HG03520 (cell line): ENCODE results near the gene DHX29.
"Not testable (repeated sequence)": the region's sequence is repeated elsewhere in the genome, so short reads cannot be mapped to it uniquely, and the experiment has no call there.

Experiments used
- ATAC-seq: cut with Tn5 transposase; IDR thresholded peaks from one replicate; pipeline ENCODE4 v1.9.1; 2021; ENCODE audit warnings: mild to moderate bottlenecking, moderate library complexity; ENCODE audit not compliant: unreplicated experiment

DHX29 gene

DNA sequence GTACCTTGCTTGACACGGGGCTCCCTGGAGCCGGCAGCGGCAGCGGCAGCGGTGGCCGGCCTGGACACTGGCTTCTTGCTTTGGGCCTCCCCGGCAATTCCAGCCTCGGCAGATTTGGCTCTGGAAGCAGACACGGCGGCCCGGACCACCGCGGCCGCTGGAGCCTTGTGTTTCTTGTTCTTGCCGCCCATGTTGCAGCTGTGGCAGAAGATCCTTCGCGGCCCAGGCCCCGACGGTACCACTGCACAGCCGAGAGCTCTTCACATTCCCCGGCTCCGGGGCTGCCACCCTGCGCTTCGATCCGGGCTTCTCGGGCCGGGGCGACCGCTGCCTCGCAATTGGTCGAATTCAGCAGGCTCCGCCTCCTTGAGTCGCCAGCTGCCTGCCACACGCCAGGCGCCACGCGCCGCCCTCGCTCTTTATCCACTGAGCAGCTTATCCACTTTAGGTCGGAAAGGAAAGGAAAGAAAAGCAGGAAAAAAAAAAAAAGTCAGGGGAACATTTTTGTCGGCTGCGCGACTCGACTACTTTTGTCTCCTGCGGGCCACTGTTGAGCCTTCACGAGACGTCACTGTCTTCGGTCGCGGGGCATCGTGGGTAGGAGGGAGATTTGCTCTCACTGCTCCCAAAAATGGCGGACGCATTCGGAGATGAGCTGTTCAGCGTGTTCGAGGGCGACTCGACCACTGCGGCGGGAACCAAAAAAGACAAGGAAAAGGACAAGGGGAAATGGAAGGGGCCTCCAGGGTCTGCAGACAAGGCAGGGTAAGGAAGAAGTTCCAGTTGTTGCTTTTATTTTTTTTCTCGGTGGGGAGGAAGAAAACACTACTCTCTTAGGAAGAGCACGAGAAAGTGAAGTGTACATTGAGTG, at the start of gene DHX29, which contains the start of gene MTREX:
DHX29 (minus strand) TSS at position 312 of the 871 bp plus-strand sequence; CDS start at position 191, 121 bp downstream.
MTREX (plus strand) TSS at position 607 of the 871 bp plus-strand sequence; CDS start at position 632, 25 bp downstream.
- ATAC-seq = peak; percentile 84

DNA sequence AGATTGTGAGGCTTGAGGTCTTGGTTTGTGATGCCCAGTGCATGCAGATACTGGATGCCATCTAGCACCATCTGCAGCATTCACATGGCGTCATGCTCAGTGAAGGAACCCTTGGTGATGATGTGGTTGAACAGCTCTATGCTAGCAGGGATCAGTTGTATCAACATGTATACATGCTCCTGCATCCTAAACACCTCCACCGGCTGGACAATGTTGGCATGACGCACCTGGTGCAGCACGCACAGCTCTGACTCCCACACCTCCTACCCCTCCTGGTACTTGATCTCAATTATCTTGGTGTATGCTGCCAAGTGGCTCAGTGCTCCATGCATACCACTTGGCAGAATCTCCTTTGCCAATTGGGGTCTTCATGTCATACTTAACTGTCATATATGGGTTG, 49.4 kb upstream of the DHX29 start:
- ATAC-seq = no peak

DNA sequence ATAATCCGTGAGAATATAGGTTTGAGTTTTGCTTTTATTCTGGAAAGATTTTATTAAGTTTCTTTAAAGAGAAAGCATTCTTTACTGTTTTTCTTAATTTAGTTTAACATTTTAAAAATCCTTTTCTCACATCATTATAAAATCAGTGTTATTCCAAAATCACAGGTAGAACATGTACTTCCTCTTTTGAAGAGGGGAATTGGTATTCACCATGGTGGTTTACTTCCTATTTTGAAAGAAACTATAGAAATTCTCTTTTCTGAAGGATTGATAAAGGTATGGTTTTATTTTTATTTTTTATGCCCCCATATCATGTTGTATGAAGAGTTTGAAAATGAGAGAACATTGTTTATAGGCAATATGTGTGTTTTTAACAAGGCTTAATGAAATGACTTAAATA, 43.3 kb upstream of the DHX29 start:
- ATAC-seq = no peak

GRCh38 chr5:55347786-55348185, 40.3 kb upstream of the DHX29 start:
- no peak for ATAC-seq

DNA sequence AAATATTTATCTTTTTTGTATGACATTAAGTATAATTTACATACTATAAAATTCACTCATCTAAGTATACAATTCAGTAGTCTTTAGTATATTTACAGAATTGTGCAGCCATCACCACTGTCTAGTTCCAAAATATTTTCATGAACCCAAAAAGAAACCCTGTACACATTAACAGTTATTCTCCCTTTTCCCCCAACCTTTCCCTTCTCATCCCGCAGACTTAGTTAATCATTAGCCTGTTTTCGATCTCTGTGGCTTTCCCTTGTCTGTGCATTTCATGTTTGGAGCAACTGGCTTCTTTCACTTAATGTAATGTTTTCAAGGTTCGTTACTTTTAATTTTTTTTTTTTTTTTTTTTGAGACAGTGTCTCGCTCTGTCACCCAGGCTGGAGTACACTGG, 37.8 kb upstream of the DHX29 start:
- no peak for ATAC-seq

- no peak for ATAC-seq
Measured at GRCh38 chr5:55344392-55344992, 37.0 kb upstream of the DHX29 start.

- ATAC-seq = no peak
Measured at GRCh38 chr5:55343609-55344008, 36.1 kb upstream of the DHX29 start.

DNA sequence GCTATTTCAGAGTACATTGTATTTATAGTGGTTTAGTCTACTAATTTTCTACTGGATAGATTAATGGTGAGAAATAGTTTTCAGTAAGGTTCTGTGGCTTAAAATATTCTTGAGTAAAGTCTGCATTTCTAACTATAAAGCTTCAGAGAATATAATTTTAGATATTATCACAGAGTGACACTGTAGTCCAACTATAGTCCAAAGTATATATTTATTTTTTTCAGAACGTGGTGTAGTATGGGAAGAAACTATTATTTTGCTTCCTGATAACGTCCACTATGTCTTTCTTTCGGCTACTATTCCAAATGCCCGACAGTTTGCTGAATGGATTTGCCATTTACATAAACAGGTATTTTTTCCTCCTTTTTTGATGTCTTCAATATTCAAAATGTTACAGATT, 35.6 kb upstream of the DHX29 start:
- no peak for ATAC-seq

GRCh38 chr5:55338810-55339243, 31.3 kb upstream of the DHX29 start:
- no peak for ATAC-seq

- no peak for ATAC-seq
Measured at GRCh38 chr5:55338092-55338613, 30.7 kb upstream of the DHX29 start.

DNA sequence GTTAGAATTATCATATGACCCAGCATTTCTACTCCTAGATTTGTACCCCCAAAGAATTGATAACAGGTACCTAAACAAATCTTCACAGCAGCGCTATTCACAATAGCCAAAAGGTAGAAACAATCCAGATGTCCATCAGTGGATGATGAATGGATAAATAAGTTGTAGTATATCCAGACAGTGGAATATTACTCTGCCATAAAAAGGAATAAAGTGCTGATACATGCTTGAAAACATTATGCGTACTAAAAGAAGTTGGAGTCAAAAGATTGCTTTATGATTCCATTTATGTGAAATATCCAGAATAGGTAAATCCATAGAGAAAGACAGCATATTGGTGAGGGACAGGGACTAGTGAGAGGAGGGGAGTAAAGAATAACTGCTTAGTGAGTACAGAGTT, 26.3 kb upstream of the DHX29 start:
- ATAC-seq = no peak

- ATAC-seq = no peak
Measured at GRCh38 chr5:55333017-55333416, 25.5 kb upstream of the DHX29 start.

DNA sequence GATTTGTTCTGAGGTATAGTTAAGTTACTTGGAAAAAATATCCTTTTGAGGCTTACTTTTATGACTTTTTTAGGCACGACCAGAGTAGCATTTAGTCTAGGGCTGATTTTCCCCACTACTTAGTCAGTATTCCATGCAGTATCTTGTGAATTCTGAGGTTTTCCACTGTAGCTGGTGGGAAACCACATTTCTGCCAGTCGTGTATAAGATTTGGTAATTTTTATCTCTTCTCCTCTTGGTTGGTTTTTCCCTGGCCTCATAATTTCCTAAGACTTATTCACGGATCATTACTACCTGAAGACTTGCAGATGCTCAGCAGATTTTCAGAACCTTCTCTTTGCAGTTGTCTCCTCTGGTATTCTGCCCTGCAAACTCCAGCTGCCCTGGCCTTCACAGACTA, 23.8 kb upstream of the DHX29 start:
- ATAC-seq = no peak

DNA sequence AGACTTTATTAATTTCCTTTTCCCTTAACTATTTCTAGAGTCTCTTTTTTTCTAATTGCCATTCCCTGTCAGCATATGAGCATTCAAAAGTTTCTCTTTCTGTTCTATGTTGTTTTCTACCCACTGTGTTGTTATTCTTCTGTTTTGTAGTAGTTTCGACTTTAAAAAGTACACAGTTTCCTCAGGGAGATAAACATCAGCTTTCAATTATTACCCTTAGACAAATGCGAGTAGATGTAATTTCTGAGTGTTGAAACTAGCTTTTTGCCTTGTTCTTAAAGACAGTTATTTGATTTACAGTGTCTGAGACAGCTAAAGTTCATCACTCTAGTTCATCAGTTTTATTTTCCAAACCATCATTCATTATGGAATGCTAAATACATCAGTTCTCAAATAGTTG, 19.8 kb upstream of the DHX29 start:
- ATAC-seq = no peak

- ATAC-seq = no peak
Measured at GRCh38 chr5:55325621-55326020, 18.1 kb upstream of the DHX29 start.

DNA sequence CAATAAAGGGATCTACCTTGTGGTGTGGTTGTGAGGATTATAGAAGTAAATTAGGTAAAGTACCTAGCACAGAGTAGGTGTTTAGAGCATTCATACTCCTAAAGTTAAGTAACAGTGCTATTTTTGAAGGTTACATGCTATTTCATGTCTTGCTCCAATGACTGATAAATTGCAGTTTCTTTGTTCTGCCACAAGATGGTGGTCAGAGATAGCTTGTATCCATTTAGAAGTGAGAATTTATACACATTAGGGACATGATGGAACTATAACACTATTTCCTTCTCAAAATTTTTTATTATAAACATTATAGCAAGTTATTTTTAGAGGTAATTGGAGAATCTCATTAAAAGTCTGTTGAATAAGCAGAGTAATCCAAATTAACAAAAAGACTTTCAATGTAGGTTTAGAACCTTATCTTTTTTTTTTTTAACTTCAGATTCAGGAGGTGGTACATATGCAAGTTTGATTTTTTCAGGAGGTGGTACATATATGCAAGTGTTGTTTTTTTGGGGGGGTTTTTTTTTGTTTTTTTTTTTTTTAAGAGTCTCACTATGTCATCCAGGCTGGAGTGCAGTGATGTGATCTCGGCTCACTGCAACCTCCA, 17.4 kb upstream of the DHX29 start:
- no peak for ATAC-seq

- no peak for ATAC-seq
Measured at GRCh38 chr5:55324006-55324405, 16.5 kb upstream of the DHX29 start.

GRCh38 chr5:55320571-55320970, 13.1 kb upstream of the DHX29 start:
- no peak for ATAC-seq

DNA sequence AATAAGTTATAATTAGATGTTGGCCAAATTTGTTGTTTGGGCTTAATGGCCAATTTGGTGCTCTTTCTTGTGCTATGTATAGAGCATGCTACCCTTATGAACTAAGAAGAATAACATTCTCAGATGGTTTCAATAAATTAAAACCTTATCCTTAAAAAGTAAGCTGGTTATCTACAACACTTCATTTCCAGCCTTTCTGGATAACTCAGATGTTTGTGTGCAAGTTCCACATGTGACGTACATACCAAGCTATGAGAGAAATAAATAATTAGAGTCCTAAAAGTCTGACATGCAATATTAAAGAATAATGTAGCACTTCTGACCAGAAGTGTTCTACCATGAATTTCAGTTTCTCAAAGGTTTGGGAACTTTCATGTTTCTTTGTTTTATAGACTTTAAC, 12.0 kb upstream of the DHX29 start:
- ATAC-seq = no peak

DNA sequence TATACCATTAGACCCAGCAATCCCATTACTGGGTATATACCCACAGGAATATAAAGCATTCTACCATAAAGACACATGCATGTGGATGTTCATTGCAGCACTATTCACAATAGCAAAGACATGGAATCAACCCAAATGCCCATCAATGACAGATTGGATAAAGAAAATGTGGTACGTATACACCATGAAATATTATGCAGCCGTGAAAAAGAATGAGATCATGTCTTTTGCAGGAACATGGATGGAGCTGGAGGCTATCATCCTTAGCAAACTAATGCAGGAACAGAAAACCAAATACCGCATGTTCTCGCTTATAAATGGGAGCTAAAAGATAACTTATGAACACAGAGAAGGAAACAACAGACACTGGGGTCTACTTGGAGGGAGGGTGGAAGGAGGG, 10.7 kb upstream of the DHX29 start:
- not testable (repeated sequence) for ATAC-seq

GRCh38 chr5:55316837-55317236, 9.3 kb upstream of the DHX29 start:
- no peak for ATAC-seq

DNA sequence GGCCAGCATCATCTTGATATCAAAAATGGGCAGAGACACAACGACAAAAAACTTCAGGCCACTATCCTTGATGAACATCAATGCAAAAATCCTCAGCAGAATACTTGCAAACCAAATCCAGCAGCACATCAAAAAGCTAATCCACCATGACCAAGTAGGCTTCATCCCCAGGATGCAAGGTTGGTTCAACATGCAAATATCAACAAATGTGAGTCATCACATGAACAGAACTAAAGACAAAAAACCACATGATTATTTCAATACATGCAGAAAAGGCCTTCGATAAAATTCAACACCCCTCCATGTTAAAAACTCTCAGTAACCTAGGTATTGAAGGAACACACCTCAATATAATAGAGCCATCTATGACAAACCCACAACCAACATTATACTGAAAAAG, 8.8 kb upstream of the DHX29 start:
- ATAC-seq = no peak
